SHP77 (cell line): ENCODE data around the gene MTUS2.

Experiments
- DNase-seq, 2 experiments: peaks; one replicate each; lab custom pipeline; 2025; lab: John Stamatoyannopoulos, UW

Gene MTUS2

GRCh38 chr13:29507356-29507755, 687.2 kb downstream of the MTUS2 start:
- DNase-seq: peak; percentile 76 to 88

GRCh38 chr13:29508130-29508875, 688.2 kb downstream of the MTUS2 start:
- DNase-seq: peak; percentile 58 to 75

- DNase-seq: no peak
Measured at GRCh38 chr13:29508876-29509252, 688.7 kb downstream of the MTUS2 start.

- DNase-seq: no peak
Measured at GRCh38 chr13:29509999-29510589, 690.0 kb downstream of the MTUS2 start.

- no peak for DNase-seq
Measured at GRCh38 chr13:29510651-29511084, 690.5 kb downstream of the MTUS2 start.

- DNase-seq: no peak
Measured at GRCh38 chr13:29511106-29511796, 691.1 kb downstream of the MTUS2 start.

- no peak for DNase-seq
Measured at GRCh38 chr13:29511980-29512379, 691.8 kb downstream of the MTUS2 start.

- DNase-seq: no peak
Measured at GRCh38 chr13:29513002-29513980, 693.2 kb downstream of the MTUS2 start.

GRCh38 chr13:29513981-29514719, 694.0 kb downstream of the MTUS2 start:
- DNase-seq: no peak

GRCh38 chr13:29514720-29515310, 694.7 kb downstream of the MTUS2 start:
- no peak for DNase-seq

GRCh38 chr13:29515372-29515771, 695.2 kb downstream of the MTUS2 start:
- no peak for DNase-seq

GRCh38 chr13:29516012-29516411, 695.9 kb downstream of the MTUS2 start:
- no peak for DNase-seq

GRCh38 chr13:29516880-29517279, 696.7 kb downstream of the MTUS2 start:
- DNase-seq: no peak

GRCh38 chr13:29519921-29520320, 699.8 kb downstream of the MTUS2 start:
- DNase-seq: no peak

GRCh38 chr13:29520671-29521070, 700.5 kb downstream of the MTUS2 start:
- no peak for DNase-seq

GRCh38 chr13:29521336-29521735, 701.2 kb downstream of the MTUS2 start:
- DNase-seq: no peak

GRCh38 chr13:29522044-29522685, 702.0 kb downstream of the MTUS2 start:
- DNase-seq: no peak

- no peak for DNase-seq
Measured at GRCh38 chr13:29523199-29523961, 703.2 kb downstream of the MTUS2 start.

- DNase-seq: no peak
Measured at GRCh38 chr13:29524176-29524575, 704.0 kb downstream of the MTUS2 start.

- DNase-seq: no peak
Measured at GRCh38 chr13:29524641-29525040, 704.5 kb downstream of the MTUS2 start.
